Activated CD8-positive, alpha-beta memory T cell treated with anti-CD3 and anti-CD28 coated beads, Interleukin-2, amount 50 U/mL, for 1 hour (primary cell): ENCODE measurements around the gene SEC23A.
"Not testable (repeated sequence)": the region's sequence is repeated elsewhere in the genome, so short reads cannot be mapped to it uniquely, and the experiment has no call there.

Experiments
- DNase-seq: peaks from one replicate; pipeline ENCODE4 v3.0.0-alpha.2; 2020; ENCODE audit errors: extremely low read depth

SEC23A gene

GRCh38 chr14:39030209-39030608 lies 72.8 kb downstream of the SEC23A start:
- DNase-seq = no peak

GRCh38 chr14:39029789-39030188 lies 73.2 kb downstream of the SEC23A start:
- no peak for DNase-seq

GRCh38 chr14:39028620-39029019 lies 74.4 kb downstream of the SEC23A start:
- DNase-seq = no peak

GRCh38 chr14:39025810-39026627 lies 77.0 kb downstream of the SEC23A start:
- no peak for DNase-seq

- no peak for DNase-seq
Observed at GRCh38 chr14:39025250-39025809, 77.7 kb downstream of the SEC23A start.

- DNase-seq = no peak
Observed at GRCh38 chr14:39023939-39024871, 78.8 kb downstream of the SEC23A start.

GRCh38 chr14:39017096-39018016 lies 85.7 kb downstream of the SEC23A start:
- not testable (repeated sequence) for DNase-seq

GRCh38 chr14:39016733-39017095 lies 86.3 kb downstream of the SEC23A start:
- no peak for DNase-seq

- DNase-seq = no peak
Observed at GRCh38 chr14:39015964-39016577, 87.0 kb downstream of the SEC23A start.

- no peak for DNase-seq
Observed at GRCh38 chr14:39015360-39015961, 87.6 kb downstream of the SEC23A start.

- no peak for DNase-seq
Observed at GRCh38 chr14:39014460-39014859, 88.6 kb downstream of the SEC23A start.

GRCh38 chr14:39008965-39009364 lies 94.1 kb downstream of the SEC23A start:
- DNase-seq = not testable (repeated sequence)

GRCh38 chr14:39006721-39007410 lies 96.2 kb downstream of the SEC23A start:
- DNase-seq = no peak

- no peak for DNase-seq
Observed at GRCh38 chr14:39005044-39005880, 97.8 kb downstream of the SEC23A start.

- DNase-seq = no peak
Observed at GRCh38 chr14:38999949-39000348, 103.1 kb downstream of the SEC23A start.

GRCh38 chr14:38994731-38995130 lies 108.3 kb downstream of the SEC23A start:
- no peak for DNase-seq

- no peak for DNase-seq
Observed at GRCh38 chr14:38993981-38994380, 109.1 kb downstream of the SEC23A start.

- DNase-seq = no peak
Observed at GRCh38 chr14:38992067-38992844, 110.8 kb downstream of the SEC23A start.
